Heart left ventricle (tissue), 13 donors: ENCODE measurements around the gene GTF2H4.

Experiments used
- POLR2A ChIP-seq, 2 donors: fragments of 450-650 bp; IDR thresholded peaks; one replicate each; pipeline ENCODE4 v1.6.1; 2017; ENCODE audit warnings: antibody characterized with exemption in 2 of 2, mild to moderate bottlenecking in 2 of 2, moderate library complexity in 2 of 2
- TF ChIP-seq, protein P1 (sequence below), 12 donors: fragments of 200-600 bp; sonication (generic) in 4 of 12; IDR thresholded peaks; one replicate each; pipeline versions ENCODE4 v1.5.0 to v1.8.0; 2018 to 2022; ENCODE audit warnings: antibody characterized with exemption in 12 of 12, mild to moderate bottlenecking in 5 of 12
- donor health status: ischemic (EF 13 %, LVEDD 7.1; RV severe dilation, severe dysfunction).
- donor health status: DM: no; HTN: yes; CAD: no.
- donor health status: DM: no; HTN: no; CAD: no.
- donor health status: ischemic (EF 25% LVEDD 6.9; RV normal size, moderate dysfunction).
- donor health status: ischemic (EF 25% LVEDD 5.7; RV mildly dilated, moderate dysfunction).
- donor health status: ischemic (EF 35%, LVEDD 5.7; RV mildly dilated, moderate dysfunction).
- donor health status: nonischemic (EF 11% LVEDD 7.7; RV severe dilation, severe dysfunction).
- donor health status: DM: yes; HTN: yes; CAD: no.
- donor health status: PGD.
- donor health status: ischemic (EF 29% LVEDD 5.4; RV normal size, mild dysfunction).
- donor health status: nonischemic (EF 23%, LVEDD 6.1; RV moderate dilation, normal function).

DNA sequence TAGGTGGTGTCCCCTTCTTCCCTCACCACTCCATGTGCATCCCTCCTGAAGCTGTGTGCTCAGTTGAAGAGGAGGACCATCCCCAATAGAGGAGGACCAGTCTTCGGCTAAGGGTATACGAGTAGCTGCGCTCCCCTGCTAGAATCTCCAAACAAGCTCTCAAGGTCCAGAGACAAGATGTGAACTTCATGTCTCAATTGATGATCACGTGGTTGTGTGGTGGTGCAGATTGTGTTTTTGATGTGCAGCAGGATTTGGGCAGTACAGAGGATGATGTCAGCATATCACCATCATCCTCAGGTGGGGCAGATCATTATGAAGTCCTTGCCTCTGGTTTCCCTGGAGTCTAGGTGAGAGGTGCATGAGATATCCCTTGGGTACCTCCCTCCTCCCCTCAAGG lies 43.7 kb upstream of the GTF2H4 start:
- TF ChIP-seq, protein P1, sequence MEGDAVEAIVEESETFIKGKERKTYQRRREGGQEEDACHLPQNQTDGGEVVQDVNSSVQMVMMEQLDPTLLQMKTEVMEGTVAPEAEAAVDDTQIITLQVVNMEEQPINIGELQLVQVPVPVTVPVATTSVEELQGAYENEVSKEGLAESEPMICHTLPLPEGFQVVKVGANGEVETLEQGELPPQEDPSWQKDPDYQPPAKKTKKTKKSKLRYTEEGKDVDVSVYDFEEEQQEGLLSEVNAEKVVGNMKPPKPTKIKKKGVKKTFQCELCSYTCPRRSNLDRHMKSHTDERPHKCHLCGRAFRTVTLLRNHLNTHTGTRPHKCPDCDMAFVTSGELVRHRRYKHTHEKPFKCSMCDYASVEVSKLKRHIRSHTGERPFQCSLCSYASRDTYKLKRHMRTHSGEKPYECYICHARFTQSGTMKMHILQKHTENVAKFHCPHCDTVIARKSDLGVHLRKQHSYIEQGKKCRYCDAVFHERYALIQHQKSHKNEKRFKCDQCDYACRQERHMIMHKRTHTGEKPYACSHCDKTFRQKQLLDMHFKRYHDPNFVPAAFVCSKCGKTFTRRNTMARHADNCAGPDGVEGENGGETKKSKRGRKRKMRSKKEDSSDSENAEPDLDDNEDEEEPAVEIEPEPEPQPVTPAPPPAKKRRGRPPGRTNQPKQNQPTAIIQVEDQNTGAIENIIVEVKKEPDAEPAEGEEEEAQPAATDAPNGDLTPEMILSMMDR (IDR thresholded peaks at IDR 0.05) = no peak
- no peak for TF ChIP-seq POLR2A (IDR thresholded peaks at IDR 0.05)
